Erythroblast (primary cell): ENCODE results near the gene CCDC88B.

Source experiments
- GATA1 ChIP-seq: IDR thresholded peaks from 2 replicates; pipeline ENCODE4 v1.6.1; 2011; ENCODE audit warnings: low read depth, mild to moderate bottlenecking, control low read depth, low read length, moderate library complexity
- POLR2A ChIP-seq: IDR thresholded peaks from 2 replicates; pipeline ENCODE4 v1.6.1; 2011; ENCODE audit warnings: mild to moderate bottlenecking, low read length

GRCh38 chr11:64297699-64298358 lies 42.2 kb upstream of the CCDC88B start:
- TF ChIP-seq POLR2A (no peak), GATA1 (no peak)
